ENCODE measurements around the gene TINAG.

- TF ChIP-seq CTCF (IDR thresholded peaks at IDR 0.05; ENCODE audit: low read depth, low read length, poor library complexity, severe bottlenecking) (no peak), EZH2phosphoT487 (IDR thresholded peaks at IDR 0.05; ENCODE audit: borderline replicate concordance, low read length) (no peak)
Observed at GRCh38 chr6:54310377-54311152, 2.3 kb downstream of the TINAG start.

All from DOHH2 (cell line).